Measurements from ENCODE around the gene CIITA.

CIITA gene

GRCh38 chr16:10938796-10939648 is 62.0 kb downstream of the CIITA start:
- Histone ChIP-seq H3K36me3 (ENCODE audit: low read length) (no peaks in the 10 kb centered on the region), H2AFZ (ENCODE audit: low read depth, low read length, severe bottlenecking) (no peak overlapping the region), H3K9me3 (ENCODE audit: insufficient read depth, low read length) (no peaks in the 10 kb centered on the region), H3K9me2 (replicated peaks; ENCODE audit: insufficient read depth, low read length) (no peaks in the 10 kb centered on the region), H4K20me1 (ENCODE audit: low read depth, low read length) (peaks cover 8% of the 10 kb centered on the region; the same call in 1 of the 2 replicates), H3F3A (ENCODE audit: insufficient read depth) (peaks cover 12% of the 10 kb centered on the region; the same call in 1 of the 2 replicates), H3K4me3 (ENCODE audit: insufficient read depth, low read length, poor library complexity, severe bottlenecking) (no peak overlapping the region), H3K27me3 (ENCODE audit: low read length) (no peaks in the 10 kb centered on the region), H3K27ac (ENCODE audit: low read depth, low read length) (no peak overlapping the region), H3K9ac (ENCODE audit: low read length) (no peak overlapping the region), H3K4me2 (ENCODE audit: low read depth, low read length, poor library complexity, severe bottlenecking) (peak overlapping the region; percentile 90), H3K79me2 (ENCODE audit: insufficient read depth, low read length) (peaks cover 15% of the 10 kb centered on the region; the same call in 1 of the 2 replicates)
- TF ChIP-seq CTCF (IDR thresholded peaks at IDR 0.05; ENCODE audit: insufficient read depth, low read length, poor library complexity, severe bottlenecking), result no peak
- no peak for TF ChIP-seq EZH2phosphoT487 (conservative IDR thresholded peaks at IDR 0.05; ENCODE audit: low read length)

GRCh38 chr16:10939649-10940234 is 62.7 kb downstream of the CIITA start:
- Histone ChIP-seq H3K79me2 (ENCODE audit: insufficient read depth, low read length) (peaks cover 15% of the 10 kb centered on the region; the same call in 1 of the 2 replicates), H3K4me2 (ENCODE audit: low read depth, low read length, poor library complexity, severe bottlenecking) (peak overlapping the region; percentile 90), H4K20me1 (ENCODE audit: low read depth, low read length) (peaks cover 8% of the 10 kb centered on the region; the same call in 1 of the 2 replicates), H3K9me3 (ENCODE audit: insufficient read depth, low read length) (no peaks in the 10 kb centered on the region), H3K9me2 (replicated peaks; ENCODE audit: insufficient read depth, low read length) (no peaks in the 10 kb centered on the region), H3K27me3 (ENCODE audit: low read length) (no peaks in the 10 kb centered on the region), H3K9ac (ENCODE audit: low read length) (peak overlapping the region; percentile 69; the same call in 1 of the 2 replicates), H3K27ac (ENCODE audit: low read depth, low read length) (no peak overlapping the region), H3K4me3 (ENCODE audit: insufficient read depth, low read length, poor library complexity, severe bottlenecking) (no peak overlapping the region), H3F3A (ENCODE audit: insufficient read depth) (peaks cover 12% of the 10 kb centered on the region; the same call in 1 of the 2 replicates), H3K36me3 (ENCODE audit: low read length) (no peaks in the 10 kb centered on the region), H2AFZ (ENCODE audit: low read depth, low read length, severe bottlenecking) (no peak overlapping the region)
- TF ChIP-seq EZH2phosphoT487 (conservative IDR thresholded peaks at IDR 0.05; ENCODE audit: low read length) (no peak), CTCF (IDR thresholded peaks at IDR 0.05; ENCODE audit: insufficient read depth, low read length, poor library complexity, severe bottlenecking) (no peak)

GRCh38 chr16:10940501-10941079 is 63.6 kb downstream of the CIITA start:
- peak overlapping the region; percentile 69 for H3K9ac ChIP-seq (ENCODE audit: low read length)
- H3K36me3 ChIP-seq (ENCODE audit: low read length), result no peaks in the 10 kb centered on the region
- TF ChIP-seq EZH2phosphoT487 (conservative IDR thresholded peaks at IDR 0.05; ENCODE audit: low read length), result no peak
- no peak for TF ChIP-seq CTCF (IDR thresholded peaks at IDR 0.05; ENCODE audit: insufficient read depth, low read length, poor library complexity, severe bottlenecking)
- H3K79me2 ChIP-seq (ENCODE audit: insufficient read depth, low read length), result peaks cover 15% of the 10 kb centered on the region; the same call in 1 of the 2 replicates
- peaks cover 8% of the 10 kb centered on the region; the same call in 1 of the 2 replicates for H4K20me1 ChIP-seq (ENCODE audit: low read depth, low read length)
- no peaks in the 10 kb centered on the region for H3K9me3 ChIP-seq (ENCODE audit: insufficient read depth, low read length)
- no peak overlapping the region for H3K27ac ChIP-seq (ENCODE audit: low read depth, low read length)
- H3K9me2 ChIP-seq (replicated peaks; ENCODE audit: insufficient read depth, low read length), result no peaks in the 10 kb centered on the region
- peak overlapping the region; percentile 90 for H3K4me2 ChIP-seq (ENCODE audit: low read depth, low read length, poor library complexity, severe bottlenecking)
- peak overlapping the region; percentile 67 for H3K4me3 ChIP-seq (ENCODE audit: insufficient read depth, low read length, poor library complexity, severe bottlenecking)
- H3F3A ChIP-seq (ENCODE audit: insufficient read depth), result peaks cover 12% of the 10 kb centered on the region; the same call in 1 of the 2 replicates
- no peak overlapping the region for H2AFZ ChIP-seq (ENCODE audit: low read depth, low read length, severe bottlenecking)
- H3K27me3 ChIP-seq (ENCODE audit: low read length), result no peaks in the 10 kb centered on the region

Data from SU-DHL-6 (cell line).